Lung (tissue), 12 donors: ENCODE measurements around the gene CCDC33. TPM values are rescaled to one million over a fixed set of nuclear protein-coding genes. Genes with fewer than 3 reads are reported as not detected.

Experiments used
- ATAC-seq: fragments of 200-7000 bp; cut with Tn5 transposase; one replicate; pipeline ENCODE4 v1.9.1; 2020; ENCODE audit warnings: moderate number of reproducible peaks; ENCODE audit not compliant: insufficient read depth, low FRiP score
- DNase-seq, 3 donors: peaks; one replicate each; pipeline ENCODE4 v3.0.0-alpha.2; 2013 to 2017
- H3K27ac ChIP-seq, 2 donors: one replicate each; pipeline ENCODE4 v1.5.1; 2013; ENCODE audit warnings: mild to moderate bottlenecking in 2 of 2, moderate library complexity in 2 of 2, control low read depth in 1 of 2, inconsistent platforms in 1 of 2, low read depth in 1 of 2, low read length in 1 of 2
- H3K27me3 ChIP-seq, 3 donors: one replicate each; pipeline ENCODE4 v1.5.1; 2013; ENCODE audit warnings: low read length in 2 of 3; ENCODE audit not compliant: control insufficient read depth in 3 of 3, insufficient read depth in 3 of 3
- H3K36me3 ChIP-seq, 4 donors: one replicate each; pipeline ENCODE4 v1.5.1; 2013; ENCODE audit warnings: low read length in 4 of 4, mild to moderate bottlenecking in 1 of 4, moderate library complexity in 1 of 4; ENCODE audit not compliant: control insufficient read depth in 4 of 4, insufficient read depth in 4 of 4
- H3K4me1 ChIP-seq, 5 donors: one replicate each; pipeline ENCODE4 v1.5.1; 2013; ENCODE audit warnings: low read length in 5 of 5, mild to moderate bottlenecking in 2 of 5, moderate library complexity in 1 of 5; ENCODE audit not compliant: control insufficient read depth in 5 of 5, insufficient read depth in 5 of 5
- H3K4me3 ChIP-seq: one replicate; pipeline ENCODE4 v1.5.1; 2013; ENCODE audit warnings: mild to moderate bottlenecking, control low read depth, moderate library complexity
- H3K9ac ChIP-seq, 2 donors: one replicate each; pipeline ENCODE4 v1.5.1; 2013; ENCODE audit warnings: low read length in 2 of 2, control low read depth in 1 of 2; ENCODE audit not compliant: insufficient read depth in 1 of 2
- H3K9me3 ChIP-seq, 4 donors: one replicate each; pipeline ENCODE4 v1.5.1; 2013; ENCODE audit warnings: low read length in 3 of 4, mild to moderate bottlenecking in 1 of 4, moderate library complexity in 1 of 4; ENCODE audit not compliant: control insufficient read depth in 4 of 4, insufficient read depth in 3 of 4
- WGBS, 2 donors: extraction: QIAGEN DNeasy Blood & Tissue Kit; methylation state at CpG; one replicate each; pipeline ENCODE4 v1.1.7; 2013; 5-methylcytosine and 5-hydroxymethylcytosine counted together
- polyA plus RNA-seq, 2 donors: library from polyadenylated mRNA; stranded (reverse); fragments of 200-250 nt; gene quantifications; one replicate each; pipeline ENCODE4 v1.2.1, GENCODE V29; 2013
- total RNA-seq, 2 donors: library from RNA; depleted of rRNA in 1 of 2; stranded (reverse); fragments of >200 nt in 1 of 2; gene quantifications; one replicate each; pipeline ENCODE4 v1.2.1, GENCODE V29; 2014 to 2021
- TF ChIP-seq, protein P1 (sequence below): IDR thresholded peaks from 2 replicates; pipeline ENCODE4 v1.5.1; 2012; ENCODE audit warnings: mild to moderate bottlenecking; ENCODE audit errors: control extremely low read depth, extremely low read depth
- donor health status: control.
- donor health status: control.
- donor health status: Bipolar disorder and iron deficiency.
- donor health status: healthy.
- donor health status: DM: yes; HTN: yes; CAD: no.

CCDC33 gene
- total and polyA plus RNA-seq, 4 donors: 4.3 to 14.1 (median 9.1) TPM

DNA sequence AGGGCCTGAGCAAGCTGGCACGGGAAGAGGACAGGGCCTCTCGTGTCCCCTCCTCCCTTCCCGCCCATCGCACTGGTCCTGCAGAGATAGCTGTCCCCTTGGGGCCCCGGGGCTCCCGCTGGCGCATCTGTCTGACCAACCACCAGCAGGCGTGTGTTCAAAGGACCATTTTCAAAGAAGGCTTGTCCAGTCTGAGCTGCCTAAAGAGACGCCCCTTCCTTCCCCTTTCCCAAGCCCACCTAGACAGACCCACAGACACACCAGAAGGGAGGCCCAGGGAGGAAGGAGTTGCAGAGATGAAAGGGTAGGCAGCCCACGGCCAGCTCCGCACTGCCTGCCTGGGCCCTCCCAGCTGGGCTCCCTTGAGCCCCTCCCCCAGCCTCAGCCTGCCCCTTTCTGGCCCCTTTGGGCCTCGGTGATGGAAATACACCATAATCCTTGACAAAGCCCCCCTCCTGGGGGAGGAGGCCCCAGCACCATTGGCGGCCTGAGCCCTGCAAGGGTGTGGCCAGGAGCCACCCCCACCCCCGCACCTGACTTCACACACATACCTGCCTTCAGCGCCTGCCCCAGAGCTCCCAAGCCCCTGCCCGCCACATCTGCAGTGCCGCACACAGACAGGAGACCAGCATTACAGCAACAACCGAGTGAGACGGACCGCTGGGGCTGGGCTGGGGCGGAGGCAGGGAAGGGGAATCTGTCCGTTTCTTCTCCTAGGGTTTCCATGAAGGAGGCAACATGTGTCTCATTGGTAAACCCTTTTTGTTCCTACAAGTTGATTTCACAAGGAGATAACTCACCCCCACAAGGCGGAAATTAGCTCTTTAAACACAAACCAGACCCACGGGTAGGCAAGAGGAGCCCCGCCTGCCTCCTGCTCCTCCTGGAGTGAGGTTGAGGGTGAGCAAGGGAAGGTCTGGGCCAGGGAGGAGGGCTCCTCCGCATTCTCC lies 33.4 kb upstream of the CCDC33 start, which contains the start of gene STRA6:
TSS of gene STRA6 (minus strand) at position 336 of the 950 bp plus-strand sequence. CDS start 520 bp downstream, outside the sequence.
- Histone ChIP-seq H3K4me1 (peaks cover 0 to 56% (median 6%) of the 10 kb centered on the region in 5 donors), H3K9ac (no peak within 1 kb of the TSS), H3K27me3 (no peaks in the 10 kb centered on the region), H3K36me3 (no peaks in the 10 kb centered on the region), H3K9me3 (no peaks in the 10 kb centered on the region), H3K4me3 (no peak within 1 kb of the TSS), H3K27ac (no peak within 1 kb of the TSS)
- TF ChIP-seq, protein P1, sequence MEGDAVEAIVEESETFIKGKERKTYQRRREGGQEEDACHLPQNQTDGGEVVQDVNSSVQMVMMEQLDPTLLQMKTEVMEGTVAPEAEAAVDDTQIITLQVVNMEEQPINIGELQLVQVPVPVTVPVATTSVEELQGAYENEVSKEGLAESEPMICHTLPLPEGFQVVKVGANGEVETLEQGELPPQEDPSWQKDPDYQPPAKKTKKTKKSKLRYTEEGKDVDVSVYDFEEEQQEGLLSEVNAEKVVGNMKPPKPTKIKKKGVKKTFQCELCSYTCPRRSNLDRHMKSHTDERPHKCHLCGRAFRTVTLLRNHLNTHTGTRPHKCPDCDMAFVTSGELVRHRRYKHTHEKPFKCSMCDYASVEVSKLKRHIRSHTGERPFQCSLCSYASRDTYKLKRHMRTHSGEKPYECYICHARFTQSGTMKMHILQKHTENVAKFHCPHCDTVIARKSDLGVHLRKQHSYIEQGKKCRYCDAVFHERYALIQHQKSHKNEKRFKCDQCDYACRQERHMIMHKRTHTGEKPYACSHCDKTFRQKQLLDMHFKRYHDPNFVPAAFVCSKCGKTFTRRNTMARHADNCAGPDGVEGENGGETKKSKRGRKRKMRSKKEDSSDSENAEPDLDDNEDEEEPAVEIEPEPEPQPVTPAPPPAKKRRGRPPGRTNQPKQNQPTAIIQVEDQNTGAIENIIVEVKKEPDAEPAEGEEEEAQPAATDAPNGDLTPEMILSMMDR: no peak
- 55 to 58% methylated on average over 23 to 26 of the region's 26 CpGs for WGBS, 2 donors
- no peak for ATAC-seq
- DNase-seq: peak; percentile 60 to 68 (median 64)

DNA sequence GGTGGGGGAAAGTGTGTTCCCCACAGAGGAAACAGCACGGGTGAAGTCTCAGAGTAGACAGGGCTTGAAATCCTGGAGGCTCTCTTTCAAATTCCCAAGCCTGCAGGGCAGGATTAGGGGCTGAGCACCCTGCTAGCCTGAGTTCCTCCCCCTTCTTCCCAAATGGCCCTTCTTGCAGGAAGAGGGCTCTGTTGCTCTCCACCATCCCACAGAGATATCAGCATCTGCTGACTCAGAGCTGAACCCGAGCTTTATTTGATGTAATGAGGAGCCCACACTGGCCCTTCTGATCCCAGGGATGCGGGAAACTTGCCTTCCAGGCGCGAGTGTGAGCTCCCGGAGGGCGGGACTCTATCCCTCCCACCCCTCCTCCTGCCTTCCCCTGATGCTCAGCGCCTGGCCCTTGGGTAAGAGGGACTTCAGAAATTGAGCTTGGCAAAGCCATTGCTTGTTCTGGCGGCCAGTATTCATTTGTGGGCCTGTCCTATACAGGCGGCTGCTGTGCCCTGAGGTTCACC lies 32.2 kb upstream of the CCDC33 start:
- H3K9me3 ChIP-seq: no peaks in the 10 kb centered on the region
- H3K4me3 ChIP-seq: no peak overlapping the region
- 67 to 70% methylated on average over 10 of the region's 10 CpGs for WGBS, 2 donors
- TF ChIP-seq, protein P1: no peak
- H3K4me1 ChIP-seq: peaks cover 0 to 62% (median 6%) of the 10 kb centered on the region in 5 donors
- H3K36me3 ChIP-seq: no peaks in the 10 kb centered on the region
- ATAC-seq: no peak
- no peak overlapping the region for H3K9ac ChIP-seq
- H3K27me3 ChIP-seq: no peaks in the 10 kb centered on the region
- no peak overlapping the region for H3K27ac ChIP-seq
- DNase-seq: peak; percentile 82 to 90 (median 85)

DNA sequence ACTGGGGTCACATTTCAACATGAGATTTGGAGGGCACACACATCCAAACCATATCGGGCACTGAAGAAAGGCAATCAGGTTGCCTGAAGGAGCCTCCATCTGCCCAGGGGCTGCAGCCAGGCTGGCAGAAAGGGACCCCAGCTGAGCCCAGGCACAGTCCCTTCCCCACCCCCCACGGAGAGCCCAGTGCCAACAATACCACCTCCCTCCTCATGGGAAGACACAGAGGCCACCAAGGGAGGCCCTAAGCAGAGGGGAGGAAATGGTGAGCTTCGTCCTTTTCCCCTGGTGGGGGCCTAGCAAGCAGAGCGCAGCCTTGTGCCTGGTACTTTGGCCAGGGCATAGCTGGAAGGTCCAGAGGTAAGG lies 30.6 kb upstream of the CCDC33 start:
- no peaks in the 10 kb centered on the region for H3K9me3 ChIP-seq
- peaks cover 0 to 75% (median 6%) of the 10 kb centered on the region in 5 donors for H3K4me1 ChIP-seq
- no peak overlapping the region for H3K4me3 ChIP-seq
- no peak overlapping the region for H3K27ac ChIP-seq
- H3K36me3 ChIP-seq: no peaks in the 10 kb centered on the region
- H3K27me3 ChIP-seq: no peaks in the 10 kb centered on the region
- no peak overlapping the region for H3K9ac ChIP-seq
- no peak for DNase-seq
- 73 to 82% methylated on average over 4 of the region's 4 CpGs for WGBS, 2 donors
- TF ChIP-seq, protein P1: no peak
- no peak for ATAC-seq
